HG03103 (cell line): ENCODE measurements around the gene DLX2.
"Not testable (repeated sequence)": the region's sequence is repeated elsewhere in the genome, so short reads cannot be mapped to it uniquely, and the experiment has no call there.

Experiments used
- ATAC-seq: cut with Tn5 transposase; IDR thresholded peaks from one replicate; pipeline ENCODE4 v1.9.1; 2021; ENCODE audit warnings: low read depth; ENCODE audit not compliant: unreplicated experiment

DLX2 gene

GRCh38 chr2:172102391-172103359 lies at the start of gene DLX2:
Gene DLX2 (minus strand): TSS chr2:172102900. CDS start chr2:172102538, 362 bp downstream.
- ATAC-seq, result peak; percentile 61

- ATAC-seq, result no peak
These were observed 45.4 kb upstream of the DLX2 start for GRCh38 chr2:172147944-172148650.

GRCh38 chr2:172143817-172144216 lies 41.1 kb upstream of the DLX2 start:
- ATAC-seq, result no peak

- not testable (repeated sequence) for ATAC-seq
These were observed 36.0 kb upstream of the DLX2 start for GRCh38 chr2:172138727-172139126.

- ATAC-seq, result no peak
These were observed 35.2 kb upstream of the DLX2 start for GRCh38 chr2:172137943-172138342.

GRCh38 chr2:172137109-172137508 lies 34.4 kb upstream of the DLX2 start:
- ATAC-seq, result no peak

- no peak for ATAC-seq
These were observed 32.7 kb upstream of the DLX2 start for GRCh38 chr2:172135446-172135845.

- ATAC-seq, result no peak
These were observed 31.6 kb upstream of the DLX2 start for GRCh38 chr2:172134270-172134669.

GRCh38 chr2:172131713-172132555 lies 29.2 kb upstream of the DLX2 start:
- no peak for ATAC-seq

- ATAC-seq, result no peak
These were observed 26.7 kb upstream of the DLX2 start for GRCh38 chr2:172129404-172129803.

- no peak for ATAC-seq
These were observed 25.8 kb upstream of the DLX2 start for GRCh38 chr2:172128484-172128883.

GRCh38 chr2:172120118-172120517 lies 17.4 kb upstream of the DLX2 start:
- ATAC-seq, result no peak

- ATAC-seq, result no peak
These were observed 16.4 kb upstream of the DLX2 start for GRCh38 chr2:172119089-172119488.

- ATAC-seq, result no peak
These were observed 13.4 kb upstream of the DLX2 start for GRCh38 chr2:172116107-172116506.

- no peak for ATAC-seq
These were observed 11.9 kb upstream of the DLX2 start for GRCh38 chr2:172114579-172114978.

- ATAC-seq, result not testable (repeated sequence)
These were observed 11.5 kb upstream of the DLX2 start for GRCh38 chr2:172114176-172114575.

GRCh38 chr2:172113617-172114016 lies 10.9 kb upstream of the DLX2 start:
- ATAC-seq, result no peak

GRCh38 chr2:172109988-172110811 lies 7.5 kb upstream of the DLX2 start:
- no peak for ATAC-seq

- ATAC-seq, result no peak
These were observed 6.7 kb upstream of the DLX2 start for GRCh38 chr2:172109256-172109987.
